HL-60/S4 treated with retinoic acid at 250 ng/mL for 4 days and 3 days (cell line): ENCODE data around the gene SLC39A11.

ENCODE experiments used
- in situ Hi-C: fragments of 300-500 bp; cut with MboI; formaldehyde crosslinking; loops from 2 replicates; pipeline ENCODE4 v1.7.0; 2022; ENCODE audit warnings: low sequenced_read_pairs

SLC39A11 gene

GRCh38 chr17:72677108-72677507, 415.4 kb downstream of the SLC39A11 start:
- in situ Hi-C loops, result no loop called here

DNA sequence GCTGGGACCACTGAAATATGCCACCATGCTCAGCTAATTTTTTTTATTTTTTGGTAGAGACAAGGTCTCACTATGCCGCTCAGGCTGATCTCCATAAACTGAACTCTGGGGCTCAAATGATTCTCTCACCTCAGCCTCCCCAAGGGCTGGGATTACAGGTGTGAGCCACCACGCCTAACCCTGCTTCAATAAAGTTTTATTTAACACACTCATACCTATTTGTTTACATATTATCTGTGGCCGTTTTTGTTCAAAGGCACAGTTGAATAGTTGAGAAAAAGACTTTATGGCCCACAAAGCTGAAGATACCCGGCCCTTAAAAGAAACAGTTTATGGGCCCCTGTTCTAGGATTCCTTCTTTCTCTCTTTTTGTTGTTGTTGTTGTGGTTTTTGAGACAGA, 419.8 kb downstream of the SLC39A11 start:
- in situ Hi-C loops, result no loop called here

DNA sequence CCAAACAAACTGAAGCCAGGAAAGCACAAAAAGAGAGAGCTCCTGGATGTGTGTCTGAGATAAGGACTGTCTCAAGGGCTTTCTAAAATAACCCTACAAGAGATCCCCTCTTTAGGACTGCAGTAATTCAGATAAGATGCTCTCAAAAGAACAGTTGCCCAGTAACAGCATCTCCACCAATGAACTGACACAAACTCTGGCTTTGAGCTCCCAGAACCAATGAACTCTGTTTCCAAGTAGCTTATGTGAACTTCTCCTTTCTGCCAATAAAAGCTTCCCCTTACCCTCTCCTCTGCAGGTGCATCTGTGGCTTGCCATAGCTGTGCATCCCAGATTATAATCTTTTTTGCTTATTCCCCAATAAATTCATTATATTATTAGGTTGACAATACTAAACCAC, 421.5 kb downstream of the SLC39A11 start:
- in situ Hi-C loops, result no loop called here

GRCh38 chr17:72667096-72668063, 425.1 kb downstream of the SLC39A11 start:
- in situ Hi-C loops, result no loop called here

- in situ Hi-C loops, result no loop called here
Observed at GRCh38 chr17:72665852-72666851, 426.3 kb downstream of the SLC39A11 start.

- in situ Hi-C loops, result no loop called here
Observed at GRCh38 chr17:72662827-72663190, 429.7 kb downstream of the SLC39A11 start.

DNA sequence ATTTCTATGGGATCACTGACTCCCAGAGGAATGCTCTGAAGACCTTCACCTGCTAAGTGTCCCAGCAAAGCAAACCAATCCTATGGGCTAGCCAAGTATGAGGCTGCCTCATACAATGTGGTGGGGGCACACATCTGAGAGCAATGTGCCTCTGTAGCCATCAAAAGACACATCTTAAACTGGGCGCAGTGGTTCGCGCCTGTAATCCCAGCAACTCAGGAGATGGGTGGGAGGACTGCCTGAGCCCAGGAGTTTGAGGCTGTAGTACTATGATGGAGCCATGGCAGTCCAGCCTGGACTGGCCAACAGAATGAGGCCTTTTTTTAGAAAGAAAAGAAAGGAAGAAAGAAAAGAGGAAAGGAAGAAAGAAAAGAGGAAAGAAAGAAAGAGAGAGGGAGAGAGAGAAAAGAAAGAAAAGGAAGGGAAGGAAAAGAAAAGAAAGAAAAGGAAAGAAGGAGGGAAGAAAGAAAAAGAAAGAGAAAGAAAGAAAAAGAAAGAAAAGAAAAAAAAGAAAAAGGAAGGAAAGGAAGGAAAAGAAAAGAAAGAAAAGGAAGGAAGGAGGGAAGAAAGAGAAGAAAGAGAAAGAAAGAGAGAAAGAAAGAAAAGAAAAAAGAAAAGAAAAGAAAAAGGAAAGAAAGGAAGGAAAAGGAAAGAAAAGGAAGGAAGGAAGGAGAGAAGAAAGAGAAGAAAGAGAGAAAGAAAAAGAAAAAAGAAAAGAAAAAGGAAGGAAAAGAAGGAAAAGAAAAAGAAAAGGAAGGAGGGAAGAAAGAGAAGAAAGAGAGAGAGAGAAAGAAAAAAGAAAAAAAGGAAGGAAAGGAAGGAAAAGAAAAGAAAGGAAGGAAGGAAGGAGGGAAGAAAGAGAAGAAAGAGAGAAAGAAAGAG, 430.3 kb downstream of the SLC39A11 start:
- in situ Hi-C loops, result no loop called here

- in situ Hi-C loops, result no loop called here
Observed at GRCh38 chr17:72661116-72661944, 431.2 kb downstream of the SLC39A11 start.

GRCh38 chr17:72660274-72661115, 432.0 kb downstream of the SLC39A11 start:
- in situ Hi-C loops, result no loop called here

DNA sequence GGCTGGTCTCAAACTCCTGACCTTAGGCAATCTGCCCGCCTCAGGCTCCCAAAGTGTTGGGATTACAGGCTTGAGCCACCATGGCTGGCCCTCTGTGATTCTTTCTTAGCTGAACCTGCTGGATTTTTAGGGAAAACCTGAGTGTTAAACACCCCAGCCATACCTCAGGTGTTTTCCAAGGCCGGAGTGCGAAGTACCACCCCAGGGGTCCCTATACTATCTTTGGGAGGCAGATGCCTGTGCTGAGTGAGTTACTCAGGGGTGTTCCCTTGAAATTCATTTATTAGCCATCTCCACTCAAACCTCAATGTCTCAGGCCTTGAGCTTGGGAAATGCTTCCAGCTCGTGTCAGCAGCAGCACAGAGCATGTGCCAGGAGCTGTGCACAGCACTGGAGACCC, 432.7 kb downstream of the SLC39A11 start:
- in situ Hi-C loops, result no loop called here

DNA sequence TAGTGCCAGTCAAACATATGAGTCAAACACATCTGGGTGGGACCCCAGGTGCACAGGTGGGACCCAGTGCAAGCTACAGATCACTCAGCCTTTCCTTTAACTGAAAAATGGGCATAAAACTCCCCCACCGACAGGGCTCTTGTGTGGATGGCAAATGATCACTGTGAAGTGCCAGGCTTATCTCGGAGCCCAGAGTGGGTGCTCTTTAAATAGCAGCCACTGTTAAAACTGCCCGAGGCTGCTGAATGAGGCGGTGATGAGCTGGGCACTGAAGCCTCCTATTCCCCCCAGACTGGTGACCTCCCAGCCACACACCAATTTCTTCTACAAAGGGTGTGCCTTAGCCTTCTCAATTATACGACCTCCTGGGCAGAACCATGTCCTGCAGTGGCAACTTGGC, 433.8 kb downstream of the SLC39A11 start:
- in situ Hi-C loops, result no loop called here

- in situ Hi-C loops, result no loop called here
Observed at GRCh38 chr17:72657467-72658317, 434.8 kb downstream of the SLC39A11 start.

DNA sequence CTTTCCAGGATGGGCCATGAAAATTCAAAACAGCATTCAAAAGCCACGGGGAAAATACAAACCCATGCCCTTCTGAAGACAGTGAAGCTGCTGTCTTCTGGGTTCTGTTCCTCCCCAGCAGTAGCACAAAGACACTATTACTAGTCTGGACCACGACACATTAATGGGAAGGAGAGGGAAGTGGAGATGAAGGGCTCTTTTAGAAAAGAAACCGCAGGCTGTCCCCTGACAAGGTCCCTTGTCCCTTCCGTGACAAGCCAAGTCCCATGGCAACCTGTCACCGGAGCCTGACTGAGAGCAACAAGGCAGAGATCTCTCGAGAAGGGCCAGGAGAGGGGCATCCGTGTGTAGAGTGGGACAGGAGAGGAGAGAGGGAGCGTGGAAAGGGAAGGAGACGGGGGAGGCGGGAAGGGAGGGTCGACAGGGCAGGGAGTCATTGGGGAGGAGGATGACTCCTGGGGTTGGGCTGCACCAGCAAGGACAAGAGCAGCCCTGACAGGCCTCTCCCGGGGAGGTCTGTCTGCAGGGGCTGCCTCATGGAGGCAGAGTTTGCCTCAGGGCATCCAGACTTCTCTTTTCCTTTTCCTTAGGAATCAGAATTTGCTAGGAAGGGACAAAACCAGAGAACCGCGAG, 436.2 kb downstream of the SLC39A11 start:
- in situ Hi-C loops, result no loop called here

GRCh38 chr17:72654706-72655105, 437.8 kb downstream of the SLC39A11 start:
- in situ Hi-C loops, result no loop called here

DNA sequence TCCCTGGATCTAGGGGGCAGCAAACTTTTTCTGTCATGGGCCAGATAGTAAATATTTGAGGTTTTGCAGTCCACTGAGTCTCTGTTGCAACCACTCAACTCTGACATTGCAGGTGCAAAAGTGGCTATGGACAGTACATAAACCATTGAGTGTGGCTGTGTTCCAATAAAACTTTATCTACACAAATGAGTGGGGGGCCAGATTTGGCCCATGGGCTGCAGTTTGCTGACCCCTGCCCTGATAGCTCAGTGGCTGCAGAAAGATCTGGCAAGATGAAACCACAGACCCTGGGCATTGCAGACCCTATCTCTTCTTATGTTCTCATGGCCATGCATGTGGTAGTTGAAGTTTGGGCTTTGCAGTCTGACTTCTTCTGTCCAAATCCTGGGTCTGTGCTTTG, 440.5 kb downstream of the SLC39A11 start:
- in situ Hi-C loops, result no loop called here

- in situ Hi-C loops, result no loop called here
Observed at GRCh38 chr17:72648702-72649101, 443.8 kb downstream of the SLC39A11 start.

DNA sequence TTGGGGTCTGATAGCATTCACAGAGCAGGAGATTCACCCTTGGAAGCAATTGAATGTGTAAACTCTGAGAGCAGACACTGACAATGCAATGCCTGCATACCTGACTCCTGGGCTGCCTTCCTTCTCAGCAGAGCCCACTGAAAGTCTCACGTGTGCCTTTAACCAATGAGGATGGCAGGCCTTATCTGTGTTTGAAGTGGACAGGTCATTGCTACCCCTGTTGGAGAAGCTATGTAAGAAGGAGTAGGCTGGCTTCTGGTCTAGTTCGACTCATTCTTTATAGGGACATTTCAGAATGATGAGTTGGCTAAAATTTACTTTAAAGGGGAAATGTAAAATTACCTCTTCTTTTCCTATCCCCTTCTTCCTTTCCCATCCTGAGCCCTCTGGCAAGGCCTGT, 446.3 kb downstream of the SLC39A11 start:
- in situ Hi-C loops, result no loop called here
